HG03442 (cell line): ENCODE results near the gene TPM4.
A peak's percentile ranks its signal among the peaks of the same experiment; 100 is the strongest.
"Not testable (repeated sequence)": the region's sequence is repeated elsewhere in the genome, so short reads cannot be mapped to it uniquely, and the experiment has no call there.

Source experiments
- ATAC-seq: cut with Tn5 transposase; IDR thresholded peaks from one replicate; pipeline ENCODE4 v1.9.1; 2021; ENCODE audit warnings: mild to moderate bottlenecking, moderate library complexity; ENCODE audit not compliant: unreplicated experiment

Gene TPM4

GRCh38 chr19:16076154-16076957, at the start of gene TPM4:
TSS of gene TPM4 (plus strand) at chr19:16076495. CDS start at chr19:16076566, 71 bp downstream.
- ATAC-seq, result peak; percentile 59

DNA sequence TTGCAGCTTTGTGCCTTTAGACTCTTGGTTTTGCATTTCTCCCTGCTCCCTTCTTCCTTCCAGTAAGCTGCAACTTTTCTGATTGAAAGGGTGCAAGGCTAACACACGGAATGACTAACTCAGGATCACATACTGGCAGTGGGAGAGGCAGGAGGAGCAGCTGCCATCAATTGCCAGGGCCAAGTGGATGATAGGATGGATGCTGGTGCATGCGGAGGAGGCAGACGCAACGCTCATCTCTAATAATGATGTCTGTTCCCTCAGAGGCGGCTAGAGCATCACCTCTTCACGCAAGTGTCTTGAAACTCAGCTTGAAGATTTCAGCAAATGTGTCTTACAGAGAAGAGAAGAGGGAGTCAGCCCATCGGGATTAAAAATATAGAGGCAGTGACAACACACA, 49.5 kb upstream of the TPM4 start:
- no peak for ATAC-seq

GRCh38 chr19:16027528-16027927, 48.8 kb upstream of the TPM4 start:
- no peak for ATAC-seq

GRCh38 chr19:16030155-16030554, 46.1 kb upstream of the TPM4 start:
- not testable (repeated sequence) for ATAC-seq

DNA sequence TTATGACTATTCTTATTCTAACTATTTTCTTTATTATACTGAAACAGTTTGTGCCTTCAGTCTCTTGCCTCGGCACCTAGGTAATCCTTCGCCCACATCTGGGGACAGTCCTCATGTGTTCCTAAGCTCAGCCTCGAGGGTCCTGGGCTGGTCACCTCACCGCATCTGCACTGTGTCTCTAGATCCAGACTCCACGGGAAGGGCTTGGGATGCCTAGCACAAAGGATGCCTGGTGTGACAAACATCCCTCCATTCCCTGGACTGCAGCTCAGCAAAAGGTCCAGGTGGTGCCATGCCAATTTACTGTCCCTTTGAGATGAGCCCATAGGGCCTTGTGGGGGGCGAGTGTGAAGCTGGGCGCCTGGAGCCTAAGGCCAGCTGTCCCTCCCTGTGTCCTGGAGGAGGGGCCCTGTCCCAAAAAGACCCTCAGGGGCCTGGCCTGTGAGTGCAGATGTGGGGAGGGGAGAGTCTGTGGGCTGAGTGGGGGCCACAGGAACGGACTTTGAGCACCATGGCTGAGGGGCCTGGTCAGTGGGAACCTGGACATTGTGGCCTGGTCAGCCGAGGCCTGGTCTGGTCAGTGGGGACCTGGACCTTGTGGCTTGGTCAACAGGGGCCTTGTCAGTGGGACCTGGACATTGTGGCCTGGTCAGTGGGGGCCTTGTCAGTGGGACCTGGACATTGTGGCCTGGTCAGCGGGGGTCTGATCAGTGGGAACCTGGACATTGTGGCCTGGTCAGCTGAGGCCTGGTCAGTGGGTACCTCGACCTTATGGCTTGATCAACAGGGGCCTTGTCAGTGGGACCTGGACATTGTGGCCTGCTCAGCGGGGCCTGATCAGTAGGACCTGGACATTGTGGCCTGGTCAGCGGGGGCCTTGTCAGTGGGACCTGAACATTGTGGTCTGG, 45.1 kb upstream of the TPM4 start:
- no peak for ATAC-seq

DNA sequence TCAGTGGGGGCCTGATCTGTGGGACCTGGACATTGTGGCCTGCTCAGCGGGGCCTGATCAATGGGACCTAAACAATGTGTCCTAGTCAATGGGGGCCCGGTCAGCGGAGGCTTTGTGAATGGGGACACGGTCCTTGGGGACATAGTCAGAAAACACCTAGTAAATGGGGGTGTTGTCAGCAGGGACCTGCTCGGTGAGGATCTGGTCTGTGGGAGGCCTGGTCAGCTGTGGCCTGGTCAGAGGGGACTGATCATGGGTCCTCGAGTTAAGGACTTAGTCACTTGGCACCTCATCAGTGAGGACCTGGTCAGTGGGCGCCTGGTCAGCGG, 44.5 kb upstream of the TPM4 start:
- ATAC-seq, result no peak

GRCh38 chr19:16032509-16033135, 43.7 kb upstream of the TPM4 start:
- ATAC-seq, result no peak

GRCh38 chr19:16033136-16033530, 43.2 kb upstream of the TPM4 start:
- ATAC-seq, result no peak

DNA sequence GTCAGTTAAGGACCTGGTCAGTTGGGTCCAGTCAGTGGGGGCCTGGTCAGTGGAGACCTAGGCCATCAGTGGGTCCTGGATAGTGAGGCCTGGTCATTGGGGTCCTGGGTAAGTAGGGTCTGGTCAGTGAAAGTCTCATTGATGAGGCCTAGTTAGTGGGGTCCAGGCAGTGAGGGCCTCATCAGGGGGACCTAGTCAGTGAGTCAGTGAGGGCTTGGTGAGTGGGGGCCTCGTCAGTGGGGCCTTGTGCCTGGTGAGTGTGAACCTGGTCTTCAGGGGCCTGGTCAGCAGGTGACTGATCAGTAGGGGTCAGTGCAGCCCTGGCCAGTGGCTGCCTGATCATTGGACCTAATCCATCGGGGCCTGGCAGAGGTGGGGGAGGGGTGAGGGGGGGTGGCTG, 42.6 kb upstream of the TPM4 start:
- ATAC-seq, result no peak

DNA sequence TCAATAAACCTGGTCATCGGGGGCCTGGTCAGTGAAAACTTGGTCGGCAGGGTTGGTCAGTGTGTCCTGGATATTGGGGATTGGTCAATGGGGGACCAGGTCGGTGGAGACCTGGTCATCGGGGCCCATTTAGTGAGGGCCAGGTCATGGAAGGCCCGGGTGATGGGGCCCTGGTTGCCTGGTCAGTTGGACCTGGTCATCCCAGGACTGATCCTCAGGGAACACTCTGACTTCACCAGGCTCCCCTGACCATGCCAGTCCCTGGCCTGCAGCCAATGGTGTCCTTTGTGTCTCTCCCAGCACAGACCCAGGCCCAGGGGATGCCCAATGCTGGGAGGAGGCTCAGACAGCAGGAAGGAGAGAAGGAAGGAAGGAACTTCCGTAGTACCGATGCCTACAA, 42.1 kb upstream of the TPM4 start:
- no peak for ATAC-seq

GRCh38 chr19:16034958-16035560, 41.2 kb upstream of the TPM4 start:
- ATAC-seq, result no peak

DNA sequence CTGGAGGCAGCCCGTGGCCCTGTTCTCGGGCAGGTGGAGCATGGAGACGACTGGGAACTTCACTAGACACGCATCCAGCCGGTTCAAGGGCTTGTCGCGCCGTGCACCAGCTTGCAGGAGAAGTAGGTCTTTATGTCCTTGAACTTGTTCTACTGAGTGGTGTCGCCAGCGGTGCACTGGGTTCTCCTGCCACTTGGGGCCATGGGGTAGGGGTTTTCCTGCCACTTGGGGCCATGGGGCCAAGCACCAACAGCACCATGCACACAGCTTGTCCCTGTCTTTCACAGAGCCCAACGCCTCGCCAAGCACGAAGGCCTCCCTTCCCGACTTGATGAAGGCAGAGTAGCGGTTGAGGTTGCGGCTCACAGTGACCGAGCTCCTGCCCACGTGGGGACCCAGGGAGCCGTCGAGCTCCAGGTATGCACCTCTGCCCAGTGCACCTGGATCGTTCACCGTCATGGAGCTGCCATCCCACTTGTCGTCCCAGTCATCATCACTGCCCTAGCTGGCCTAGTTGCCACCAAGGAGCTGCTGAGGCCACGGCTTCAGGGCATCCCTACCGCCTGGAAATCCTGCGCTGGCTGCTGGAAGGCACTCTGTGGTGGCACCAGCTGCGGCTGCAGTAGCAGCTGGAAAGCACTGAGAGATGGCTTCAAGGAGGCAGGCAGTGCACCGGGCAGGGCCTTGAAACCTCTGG, 40.5 kb upstream of the TPM4 start:
- no peak for ATAC-seq

GRCh38 chr19:16036397-16036925, 39.8 kb upstream of the TPM4 start:
- ATAC-seq, result no peak

DNA sequence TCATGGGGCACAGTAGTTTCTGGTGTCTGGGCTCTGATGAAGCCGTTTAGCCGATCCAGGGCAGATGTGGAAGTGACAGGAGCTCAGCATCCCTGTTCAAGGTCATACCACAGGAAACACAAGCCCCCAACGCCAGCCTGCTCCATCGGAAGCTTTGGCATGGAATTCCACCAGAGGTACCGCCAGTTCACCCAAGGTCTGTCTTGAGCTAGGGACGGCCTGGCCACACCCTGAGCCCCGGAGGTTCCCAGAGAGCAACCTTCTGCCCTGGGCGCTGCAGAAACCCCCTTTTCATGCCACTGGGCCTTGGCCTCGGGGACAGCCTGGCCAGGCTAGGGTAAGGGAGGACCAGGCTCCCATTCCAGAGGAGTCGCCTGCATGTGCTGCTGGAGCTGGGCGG, 39.4 kb upstream of the TPM4 start:
- ATAC-seq, result no peak

- no peak for ATAC-seq
Observed at GRCh38 chr19:16037424-16038195, 38.7 kb upstream of the TPM4 start.

- no peak for ATAC-seq
Observed at GRCh38 chr19:16038196-16038695, 38.0 kb upstream of the TPM4 start.

DNA sequence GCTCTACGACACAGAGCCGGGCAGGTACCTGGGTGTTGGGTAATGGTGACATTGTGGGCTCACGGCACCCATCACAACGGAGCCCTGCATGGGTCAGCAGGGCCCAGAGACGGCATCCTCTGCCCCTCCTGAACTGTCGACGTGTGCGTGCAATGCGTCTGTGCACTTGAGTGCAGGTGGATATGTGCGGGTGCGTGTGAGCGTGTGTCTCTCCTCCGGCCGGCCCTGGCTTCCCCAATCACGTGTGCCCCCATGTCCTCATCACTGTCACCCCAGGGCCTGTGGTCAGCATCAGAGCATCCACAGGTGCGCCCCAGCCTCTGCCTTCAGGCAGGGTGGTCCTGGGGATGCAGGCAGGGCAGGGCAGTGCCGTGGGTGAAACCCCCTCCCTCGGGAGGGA, 37.2 kb upstream of the TPM4 start:
- ATAC-seq, result no peak

- ATAC-seq, result no peak
Observed at GRCh38 chr19:16039545-16039944, 36.8 kb upstream of the TPM4 start.

DNA sequence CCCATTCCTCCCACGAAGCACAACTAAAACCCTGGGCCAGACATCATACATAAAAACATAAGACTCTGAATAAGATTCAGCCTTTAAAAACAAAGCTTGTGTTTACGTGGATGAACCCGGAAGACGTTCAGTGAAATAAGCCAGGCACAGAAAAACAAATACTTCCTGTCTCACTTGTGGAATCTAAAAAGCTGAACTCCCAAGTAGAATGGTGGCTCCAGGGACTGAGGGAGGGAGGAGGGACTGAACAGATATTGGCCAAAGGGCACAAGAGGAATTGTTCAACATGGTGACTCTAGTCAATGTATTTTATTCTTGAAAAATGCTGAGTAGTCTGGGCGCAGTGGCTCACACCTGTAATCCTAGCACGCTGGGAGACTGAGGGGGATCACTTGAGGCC, 35.7 kb upstream of the TPM4 start:
- no peak for ATAC-seq
